GM12878 (cell line): ENCODE data around the gene SVEP1.

Experiments used
- CEBPB ChIP-seq, 2 experiments: fragments of 150-350 bp in 1 of 2; IDR thresholded peaks; 2 replicates each; pipeline ENCODE4 v1.6.1; 2012 to 2014; ENCODE audit warnings: low read depth in 2 of 2, low read length in 2 of 2, borderline replicate concordance in 1 of 2, inconsistent platforms in 1 of 2
- CREM ChIP-seq: IDR thresholded peaks from 2 replicates; pipeline ENCODE4 v1.6.1; 2014; ENCODE audit warnings: antibody characterized with exemption, low read depth
- EP300 ChIP-seq, 2 experiments: fragments of 150-350 bp in 1 of 2; IDR thresholded peaks; 2 replicates each; pipeline ENCODE4 v1.6.1; 2011 to 2012; ENCODE audit warnings: low read depth in 2 of 2, low read length in 2 of 2, borderline replicate concordance in 1 of 2, improper control_type of control experiment in 1 of 2, inconsistent platforms in 1 of 2; ENCODE audit not compliant: control insufficient read depth in 1 of 2
- EZH2 ChIP-seq: IDR thresholded peaks from 2 replicates; pipeline ENCODE4 v1.6.1; 2012; ENCODE audit warnings: low read depth, mild to moderate bottlenecking, control low read depth, inconsistent platforms, low read length, borderline replicate concordance; ENCODE audit not compliant: control insufficient read depth
- HCFC1 ChIP-seq: fragments of 150-350 bp; IDR thresholded peaks from 2 replicates; pipeline ENCODE4 v1.6.1; 2014; ENCODE audit warnings: low read length
- PAX8 ChIP-seq: fragments of 450-650 bp; IDR thresholded peaks from 2 replicates; pipeline ENCODE4 v1.6.1; 2017; ENCODE audit warnings: mild to moderate bottlenecking, moderate library complexity
- POLR2A ChIP-seq: IDR thresholded peaks from 2 replicates; pipeline ENCODE4 v1.6.1; 2011; ENCODE audit warnings: low read depth, mild to moderate bottlenecking, low read length
- POLR2AphosphoS5 ChIP-seq: IDR thresholded peaks from 2 replicates; pipeline ENCODE4 v1.6.1; 2011; ENCODE audit warnings: mild to moderate bottlenecking, low read length, inconsistent platforms
- RB1 ChIP-seq: fragments of 450-650 bp; formaldehyde crosslinking; IDR thresholded peaks from 2 replicates; pipeline ENCODE4 v1.6.1; 2017; ENCODE audit warnings: mild to moderate bottlenecking, borderline replicate concordance
- REST ChIP-seq: IDR thresholded peaks from 2 replicates; pipeline ENCODE4 v1.6.1; 2012; ENCODE audit warnings: mild to moderate bottlenecking, low read depth, low read length
- SUZ12 ChIP-seq: fragments of 200-600 bp; sonication (generic); IDR thresholded peaks from one replicate; pipeline ENCODE4 v1.6.1; 2018; ENCODE audit warnings: antibody characterized with exemption, mild to moderate bottlenecking; ENCODE audit not compliant: unreplicated experiment
- ZNF274 ChIP-seq: IDR thresholded peaks from one replicate; pipeline ENCODE4 v1.8.0; 2011; ENCODE audit not compliant: insufficient read length, insufficient read depth
- TF ChIP-seq, protein P1 (sequence below), 3 experiments: IDR thresholded peaks in 2 of 3; conservative IDR thresholded peaks in 1 of 3; 2 replicates each; pipeline ENCODE4 v1.5.1; 2011; ENCODE audit warnings: low read depth in 3 of 3, low read length in 3 of 3, mild to moderate bottlenecking in 3 of 3, control low read depth in 2 of 3, moderate library complexity in 2 of 3, inconsistent platforms in 1 of 3, mixed read lengths in 1 of 3; ENCODE audit not compliant: control insufficient read depth in 2 of 3, insufficient read depth in 1 of 3; ENCODE audit errors: extremely low read depth in 1 of 3
- TF ChIP-seq, protein P2 (sequence below): fragments of 450-650 bp; IDR thresholded peaks from 2 replicates; pipeline ENCODE4 v1.6.1; 2018; ENCODE audit warnings: mild to moderate bottlenecking, low read depth, moderate library complexity; ENCODE audit not compliant: partially characterized antibody

GRCh38 chr9:110320651-110321445 lies 258.7 kb downstream of the SVEP1 start:
- TF ChIP-seq ZNF274 = no peak
- TF ChIP-seq POLR2A = no peak
- TF ChIP-seq, protein P1, sequence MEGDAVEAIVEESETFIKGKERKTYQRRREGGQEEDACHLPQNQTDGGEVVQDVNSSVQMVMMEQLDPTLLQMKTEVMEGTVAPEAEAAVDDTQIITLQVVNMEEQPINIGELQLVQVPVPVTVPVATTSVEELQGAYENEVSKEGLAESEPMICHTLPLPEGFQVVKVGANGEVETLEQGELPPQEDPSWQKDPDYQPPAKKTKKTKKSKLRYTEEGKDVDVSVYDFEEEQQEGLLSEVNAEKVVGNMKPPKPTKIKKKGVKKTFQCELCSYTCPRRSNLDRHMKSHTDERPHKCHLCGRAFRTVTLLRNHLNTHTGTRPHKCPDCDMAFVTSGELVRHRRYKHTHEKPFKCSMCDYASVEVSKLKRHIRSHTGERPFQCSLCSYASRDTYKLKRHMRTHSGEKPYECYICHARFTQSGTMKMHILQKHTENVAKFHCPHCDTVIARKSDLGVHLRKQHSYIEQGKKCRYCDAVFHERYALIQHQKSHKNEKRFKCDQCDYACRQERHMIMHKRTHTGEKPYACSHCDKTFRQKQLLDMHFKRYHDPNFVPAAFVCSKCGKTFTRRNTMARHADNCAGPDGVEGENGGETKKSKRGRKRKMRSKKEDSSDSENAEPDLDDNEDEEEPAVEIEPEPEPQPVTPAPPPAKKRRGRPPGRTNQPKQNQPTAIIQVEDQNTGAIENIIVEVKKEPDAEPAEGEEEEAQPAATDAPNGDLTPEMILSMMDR (IDR thresholded peaks at IDR 0.05 in 2 of 3, conservative IDR thresholded peaks at IDR 0.05 in 1 of 3; ENCODE audit: control insufficient read depth in 2 of 3, extremely low read depth in 1 of 3, insufficient read depth in 1 of 3, low read depth in 3 of 3, low read length in 3 of 3) = no peak
- TF ChIP-seq EP300 (IDR thresholded peaks at IDR 0.05; ENCODE audit: borderline replicate concordance in 1 of 2, control insufficient read depth in 1 of 2, low read depth in 2 of 2, low read length in 2 of 2) = no peak
- TF ChIP-seq, protein P2, sequence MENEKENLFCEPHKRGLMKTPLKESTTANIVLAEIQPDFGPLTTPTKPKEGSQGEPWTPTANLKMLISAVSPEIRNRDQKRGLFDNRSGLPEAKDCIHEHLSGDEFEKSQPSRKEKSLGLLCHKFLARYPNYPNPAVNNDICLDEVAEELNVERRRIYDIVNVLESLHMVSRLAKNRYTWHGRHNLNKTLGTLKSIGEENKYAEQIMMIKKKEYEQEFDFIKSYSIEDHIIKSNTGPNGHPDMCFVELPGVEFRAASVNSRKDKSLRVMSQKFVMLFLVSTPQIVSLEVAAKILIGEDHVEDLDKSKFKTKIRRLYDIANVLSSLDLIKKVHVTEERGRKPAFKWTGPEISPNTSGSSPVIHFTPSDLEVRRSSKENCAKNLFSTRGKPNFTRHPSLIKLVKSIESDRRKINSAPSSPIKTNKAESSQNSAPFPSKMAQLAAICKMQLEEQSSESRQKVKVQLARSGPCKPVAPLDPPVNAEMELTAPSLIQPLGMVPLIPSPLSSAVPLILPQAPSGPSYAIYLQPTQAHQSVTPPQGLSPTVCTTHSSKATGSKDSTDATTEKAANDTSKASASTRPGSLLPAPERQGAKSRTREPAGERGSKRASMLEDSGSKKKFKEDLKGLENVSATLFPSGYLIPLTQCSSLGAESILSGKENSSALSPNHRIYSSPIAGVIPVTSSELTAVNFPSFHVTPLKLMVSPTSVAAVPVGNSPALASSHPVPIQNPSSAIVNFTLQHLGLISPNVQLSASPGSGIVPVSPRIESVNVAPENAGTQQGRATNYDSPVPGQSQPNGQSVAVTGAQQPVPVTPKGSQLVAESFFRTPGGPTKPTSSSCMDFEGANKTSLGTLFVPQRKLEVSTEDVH = no peak
- TF ChIP-seq SUZ12 = no peak
- TF ChIP-seq REST = no peak
- TF ChIP-seq EZH2 = no peak
- TF ChIP-seq CEBPB (IDR thresholded peaks at IDR 0.05; ENCODE audit: borderline replicate concordance in 1 of 2, low read depth in 2 of 2, low read length in 2 of 2) = no peak
- no peak for TF ChIP-seq PAX8
- TF ChIP-seq HCFC1 = no peak
- no peak for TF ChIP-seq POLR2AphosphoS5
- no peak for TF ChIP-seq RB1
- TF ChIP-seq CREM = no peak
